Activated CD8-positive, alpha-beta memory T cell treated with anti-CD3 and anti-CD28 coated beads, Interleukin-2, amount 50 U/mL, for 1 hour (primary cell): ENCODE measurements around the gene C18orf63.
"Not testable (repeated sequence)": the region's sequence is repeated elsewhere in the genome, so short reads cannot be mapped to it uniquely, and the experiment has no call there.

Source experiments
- DNase-seq: peaks from one replicate; pipeline ENCODE4 v3.0.0-alpha.2; 2020; ENCODE audit errors: extremely low read depth

The C18orf63 gene

GRCh38 chr18:74286106-74286855, 29.4 kb upstream of the C18orf63 start:
- no peak for DNase-seq

GRCh38 chr18:74286856-74287255, 28.8 kb upstream of the C18orf63 start:
- DNase-seq, result no peak

GRCh38 chr18:74288041-74288440, 27.6 kb upstream of the C18orf63 start:
- DNase-seq, result no peak

GRCh38 chr18:74288730-74289129, 26.9 kb upstream of the C18orf63 start:
- DNase-seq, result no peak

- DNase-seq, result no peak
Observed at GRCh38 chr18:74289137-74289536, 26.5 kb upstream of the C18orf63 start.

- no peak for DNase-seq
Observed at GRCh38 chr18:74290021-74290420, 25.6 kb upstream of the C18orf63 start.

GRCh38 chr18:74290794-74291471, 24.7 kb upstream of the C18orf63 start:
- no peak for DNase-seq

- DNase-seq, result peak; percentile 4
Observed at GRCh38 chr18:74291472-74291770, 24.2 kb upstream of the C18orf63 start.

GRCh38 chr18:74291771-74292540, 23.7 kb upstream of the C18orf63 start, which contains the start of gene CYB5A:
Gene CYB5A, minus strand, starts transcription at chr18:74291963. Its CDS starts 88 bp downstream, at chr18:74291875.
- DNase-seq, result peak; percentile 95

GRCh38 chr18:74292541-74292858, 23.1 kb upstream of the C18orf63 start:
- no peak for DNase-seq

- not testable (repeated sequence) for DNase-seq
Observed at GRCh38 chr18:74292982-74293381, 22.7 kb upstream of the C18orf63 start.

GRCh38 chr18:74294526-74294925, 21.1 kb upstream of the C18orf63 start:
- DNase-seq, result no peak

GRCh38 chr18:74299162-74299561, 16.5 kb upstream of the C18orf63 start:
- DNase-seq, result no peak

GRCh38 chr18:74299746-74300145, 15.9 kb upstream of the C18orf63 start:
- no peak for DNase-seq

GRCh38 chr18:74303306-74303705, 12.3 kb upstream of the C18orf63 start:
- no peak for DNase-seq

- no peak for DNase-seq
Observed at GRCh38 chr18:74303936-74304335, 11.7 kb upstream of the C18orf63 start.

GRCh38 chr18:74310411-74310810, 5.2 kb upstream of the C18orf63 start:
- no peak for DNase-seq

- no peak for DNase-seq
Observed at GRCh38 chr18:74311000-74311399, 4.6 kb upstream of the C18orf63 start.

- no peak for DNase-seq
Observed at GRCh38 chr18:74314759-74315463, 728 bp upstream of the C18orf63 start.

- no peak for DNase-seq
Observed at GRCh38 chr18:74316257-74317170, 875 bp downstream of the C18orf63 start.

- DNase-seq, result no peak
Observed at GRCh38 chr18:74326231-74326630, 10.6 kb downstream of the C18orf63 start.
